T-helper 2 cell treated with Interferon-gamma antibody and Interleukin-4, amounts not matched to agents 5 μg/mL and 100 μg/mL, for 36 hours (primary cell): ENCODE results near the gene KLHL34.

Experiments
- DNase-seq: peaks from one replicate; pipeline ENCODE4 v3.0.0; 2021; ENCODE audit warnings: low spot score
- H3K27ac Mint-ChIP-seq: one replicate; pipeline ENCODE4 v1.8.0; 2021; ENCODE audit warnings: mild to moderate bottlenecking, mixed read lengths
- H3K27me3 Mint-ChIP-seq: one replicate; pipeline ENCODE4 v1.8.0; 2021; ENCODE audit warnings: low read depth, mixed read lengths
- H3K36me3 Mint-ChIP-seq: one replicate; pipeline ENCODE4 v1.8.0; 2021; ENCODE audit warnings: low read depth, mixed read lengths
- H3K4me1 Mint-ChIP-seq: one replicate; pipeline ENCODE4 v1.8.0; 2021; ENCODE audit warnings: low read depth, mixed read lengths
- H3K4me3 Mint-ChIP-seq: one replicate; pipeline ENCODE4 v1.8.0; 2022; ENCODE audit warnings: mild to moderate bottlenecking, moderate library complexity, mixed read lengths
- H3K9me3 Mint-ChIP-seq: one replicate; pipeline ENCODE4 v1.8.0; 2021; ENCODE audit warnings: mixed read lengths

Gene KLHL34

GRCh38 chrX:21658152-21658737 is at the start of gene KLHL34:
TSS of gene KLHL34 (minus strand) at chrX:21658330. CDS start at chrX:21657788, 542 bp downstream.
- Mint-ChIP-seq H3K4me1 (no peaks in the 10 kb centered on the region), H3K9me3 (no peaks in the 10 kb centered on the region), H3K36me3 (no peaks in the 10 kb centered on the region), H3K27me3 (peaks cover 8% of the 10 kb centered on the region), H3K27ac (no peak within 1 kb of the TSS), H3K4me3 (peak within 1 kb of the TSS; percentile 74)
- DNase-seq = no peak

GRCh38 chrX:21705225-21705624 is 47.1 kb upstream of the KLHL34 start:
- H3K4me3 Mint-ChIP-seq = no peak overlapping the region
- H3K36me3 Mint-ChIP-seq = no peaks in the 10 kb centered on the region
- no peaks in the 10 kb centered on the region for H3K27me3 Mint-ChIP-seq
- H3K27ac Mint-ChIP-seq = no peak overlapping the region
- H3K4me1 Mint-ChIP-seq = no peaks in the 10 kb centered on the region
- H3K9me3 Mint-ChIP-seq = no peaks in the 10 kb centered on the region
- no peak for DNase-seq

- no peaks in the 10 kb centered on the region for H3K9me3 Mint-ChIP-seq
- no peak overlapping the region for H3K4me3 Mint-ChIP-seq
- no peaks in the 10 kb centered on the region for H3K27me3 Mint-ChIP-seq
Observed at GRCh38 chrX:21702725-21703124, 44.6 kb upstream of the KLHL34 start.

GRCh38 chrX:21700967-21701366 is 42.8 kb upstream of the KLHL34 start:
- DNase-seq = no peak
- no peak overlapping the region for H3K4me3 Mint-ChIP-seq
- H3K9me3 Mint-ChIP-seq = no peaks in the 10 kb centered on the region
- H3K27ac Mint-ChIP-seq = no peak overlapping the region
- no peaks in the 10 kb centered on the region for H3K36me3 Mint-ChIP-seq
- no peaks in the 10 kb centered on the region for H3K27me3 Mint-ChIP-seq
- H3K4me1 Mint-ChIP-seq = no peaks in the 10 kb centered on the region

More at GRCh38 chrX:21702725-21703124, 44.6 kb upstream of the KLHL34 start:
- H3K4me1 Mint-ChIP-seq = no peaks in the 10 kb centered on the region
- DNase-seq = no peak
- H3K36me3 Mint-ChIP-seq = no peaks in the 10 kb centered on the region
- H3K27ac Mint-ChIP-seq = no peak overlapping the region

GRCh38 chrX:21700275-21700674 is 42.1 kb upstream of the KLHL34 start:
- Mint-ChIP-seq H3K36me3 (no peaks in the 10 kb centered on the region), H3K9me3 (no peaks in the 10 kb centered on the region), H3K4me1 (no peaks in the 10 kb centered on the region), H3K4me3 (no peak overlapping the region), H3K27me3 (no peaks in the 10 kb centered on the region), H3K27ac (no peak overlapping the region)
- DNase-seq = no peak

- Mint-ChIP-seq H3K27ac (no peak overlapping the region), H3K9me3 (no peaks in the 10 kb centered on the region), H3K36me3 (no peaks in the 10 kb centered on the region), H3K4me3 (no peak overlapping the region), H3K4me1 (no peaks in the 10 kb centered on the region), H3K27me3 (no peaks in the 10 kb centered on the region)
- no peak for DNase-seq
Observed at GRCh38 chrX:21699136-21699535, 41.0 kb upstream of the KLHL34 start.

- H3K27ac Mint-ChIP-seq = no peak overlapping the region
- H3K27me3 Mint-ChIP-seq = no peaks in the 10 kb centered on the region
- no peaks in the 10 kb centered on the region for H3K4me1 Mint-ChIP-seq
- no peaks in the 10 kb centered on the region for H3K9me3 Mint-ChIP-seq
- H3K36me3 Mint-ChIP-seq = no peaks in the 10 kb centered on the region
- H3K4me3 Mint-ChIP-seq = no peak overlapping the region
- DNase-seq = no peak
Observed at GRCh38 chrX:21698272-21698671, 40.1 kb upstream of the KLHL34 start.

GRCh38 chrX:21691512-21692018 is 33.4 kb upstream of the KLHL34 start:
- Mint-ChIP-seq H3K36me3 (no peaks in the 10 kb centered on the region), H3K9me3 (no peaks in the 10 kb centered on the region), H3K27ac (no peak overlapping the region), H3K4me3 (no peak overlapping the region), H3K4me1 (peaks cover 6% of the 10 kb centered on the region), H3K27me3 (no peaks in the 10 kb centered on the region)
- peak; percentile 3 for DNase-seq

GRCh38 chrX:21683941-21684340 is 25.8 kb upstream of the KLHL34 start:
- Mint-ChIP-seq H3K27ac (no peak overlapping the region), H3K9me3 (no peaks in the 10 kb centered on the region), H3K27me3 (no peaks in the 10 kb centered on the region), H3K4me3 (no peak overlapping the region), H3K4me1 (no peaks in the 10 kb centered on the region), H3K36me3 (no peaks in the 10 kb centered on the region)
- DNase-seq = no peak

- H3K36me3 Mint-ChIP-seq = no peaks in the 10 kb centered on the region
- H3K27ac Mint-ChIP-seq = no peak overlapping the region
- no peaks in the 10 kb centered on the region for H3K4me1 Mint-ChIP-seq
- no peak for DNase-seq
- peaks cover under 1% of the 10 kb centered on the region for H3K27me3 Mint-ChIP-seq
- no peak overlapping the region for H3K4me3 Mint-ChIP-seq
- H3K9me3 Mint-ChIP-seq = no peaks in the 10 kb centered on the region
Observed at GRCh38 chrX:21678048-21678612, 20.0 kb upstream of the KLHL34 start.

- peaks cover 5% of the 10 kb centered on the region for H3K27me3 Mint-ChIP-seq
- H3K27ac Mint-ChIP-seq = no peak overlapping the region
- H3K4me1 Mint-ChIP-seq = no peaks in the 10 kb centered on the region
- no peak overlapping the region for H3K4me3 Mint-ChIP-seq
- DNase-seq = no peak
- no peaks in the 10 kb centered on the region for H3K36me3 Mint-ChIP-seq
- H3K9me3 Mint-ChIP-seq = no peaks in the 10 kb centered on the region
Observed at GRCh38 chrX:21675931-21676330, 17.8 kb upstream of the KLHL34 start.

GRCh38 chrX:21674430-21675186 is 16.5 kb upstream of the KLHL34 start:
- Mint-ChIP-seq H3K27me3 (peaks cover 5% of the 10 kb centered on the region), H3K4me1 (no peaks in the 10 kb centered on the region), H3K27ac (no peak overlapping the region), H3K4me3 (no peak overlapping the region), H3K36me3 (no peaks in the 10 kb centered on the region), H3K9me3 (no peaks in the 10 kb centered on the region)
- no peak for DNase-seq

- no peak for DNase-seq
- no peaks in the 10 kb centered on the region for H3K27me3 Mint-ChIP-seq
- no peak overlapping the region for H3K27ac Mint-ChIP-seq
- no peak overlapping the region for H3K4me3 Mint-ChIP-seq
- H3K9me3 Mint-ChIP-seq = no peaks in the 10 kb centered on the region
- no peaks in the 10 kb centered on the region for H3K36me3 Mint-ChIP-seq
- no peaks in the 10 kb centered on the region for H3K4me1 Mint-ChIP-seq
Observed at GRCh38 chrX:21666679-21667078, 8.5 kb upstream of the KLHL34 start.

GRCh38 chrX:21666252-21666651 is 8.1 kb upstream of the KLHL34 start:
- H3K9me3 Mint-ChIP-seq = no peaks in the 10 kb centered on the region
- no peaks in the 10 kb centered on the region for H3K27me3 Mint-ChIP-seq
- no peaks in the 10 kb centered on the region for H3K36me3 Mint-ChIP-seq

More at GRCh38 chrX:21666252-21666651, 8.1 kb upstream of the KLHL34 start:
- DNase-seq = no peak
- Mint-ChIP-seq H3K4me3 (no peak overlapping the region), H3K27ac (no peak overlapping the region), H3K4me1 (no peaks in the 10 kb centered on the region)
